Mesenchymal stem cell (in vitro differentiated cells and primary cell): Measurements from ENCODE around the gene APOBEC3C.
"Not testable (repeated sequence)": the region's sequence is repeated elsewhere in the genome, so short reads cannot be mapped to it uniquely, and the experiment has no call there.

ENCODE experiments used
- DNase-seq: peaks from one replicate; pipeline ENCODE4 v3.0.0-alpha.2; 2013
- H2AFZ ChIP-seq: one replicate; pipeline ENCODE4 v1.6.1; 2013; ENCODE audit warnings: low read depth, mild to moderate bottlenecking, control low read depth, inconsistent platforms, low read length, moderate library complexity
- H2AK5ac ChIP-seq: 2 replicates; pipeline ENCODE4 v1.6.1; 2013; ENCODE audit warnings: low read length, moderate library complexity, mild to moderate bottlenecking, inconsistent platforms; ENCODE audit not compliant: severe bottlenecking
- H2BK120ac ChIP-seq: one replicate; pipeline ENCODE4 v1.6.1; 2013; ENCODE audit warnings: low read depth, mild to moderate bottlenecking, inconsistent platforms, low read length, moderate library complexity
- H2BK12ac ChIP-seq, 2 experiments: one replicate each; pipeline ENCODE4 v1.6.1; 2013; ENCODE audit warnings: inconsistent platforms in 2 of 2, low read length in 2 of 2, mild to moderate bottlenecking in 2 of 2, moderate library complexity in 2 of 2, control low read depth in 1 of 2
- H2BK15ac ChIP-seq: one replicate; pipeline ENCODE4 v1.6.1; 2013; ENCODE audit warnings: mild to moderate bottlenecking, low read depth, inconsistent platforms; ENCODE audit not compliant: poor library complexity, severe bottlenecking
- H2BK5ac ChIP-seq: 2 replicates; pipeline ENCODE4 v1.6.1; 2013; ENCODE audit warnings: low read depth, mild to moderate bottlenecking, low read length, control low read depth, inconsistent platforms; ENCODE audit not compliant: poor library complexity, severe bottlenecking
- H3K14ac ChIP-seq, 2 experiments: one replicate each; pipeline ENCODE4 v1.6.1; 2013; ENCODE audit warnings: inconsistent platforms in 2 of 2, low read length in 2 of 2, control low read depth in 1 of 2, mild to moderate bottlenecking in 1 of 2, moderate library complexity in 1 of 2
- H3K18ac ChIP-seq, 2 experiments: one replicate each; pipeline ENCODE4 v1.6.1; 2013; ENCODE audit warnings: inconsistent platforms in 2 of 2, low read length in 2 of 2, control low read depth in 1 of 2, low read depth in 1 of 2, mild to moderate bottlenecking in 1 of 2
- H3K23ac ChIP-seq, 2 experiments: one replicate each; pipeline ENCODE4 v1.6.1; 2013; ENCODE audit warnings: inconsistent platforms in 2 of 2, low read length in 2 of 2, mild to moderate bottlenecking in 2 of 2, moderate library complexity in 2 of 2, control low read depth in 1 of 2
- H3K27ac ChIP-seq: 2 replicates; pipeline ENCODE4 v1.5.1; 2013; ENCODE audit warnings: mild to moderate bottlenecking, moderate library complexity, low read length, control low read depth, inconsistent platforms; ENCODE audit not compliant: poor library complexity, severe bottlenecking
- H3K27me3 ChIP-seq, 2 experiments: 2 replicates each; pipeline versions ENCODE4 v1.6.1 to v1.7.0; 2013; ENCODE audit warnings: low read length in 2 of 2, mild to moderate bottlenecking in 2 of 2, moderate library complexity in 2 of 2, control low read depth in 1 of 2, inconsistent platforms in 1 of 2; ENCODE audit not compliant: control insufficient read depth in 1 of 2, insufficient read depth in 1 of 2
- H3K36me3 ChIP-seq, 2 experiments: 2 replicates each; pipeline versions ENCODE4 v1.6.1 to v1.7.0; 2013; ENCODE audit warnings: low read length in 2 of 2, control low read depth in 1 of 2, inconsistent platforms in 1 of 2, low read depth in 1 of 2, mild to moderate bottlenecking in 1 of 2; ENCODE audit not compliant: insufficient read depth in 2 of 2, control insufficient read depth in 1 of 2
- H3K4ac ChIP-seq, 2 experiments: one replicate each; pipeline ENCODE4 v1.6.1; 2013; ENCODE audit warnings: inconsistent platforms in 2 of 2, low read length in 2 of 2, mild to moderate bottlenecking in 2 of 2, moderate library complexity in 2 of 2, control low read depth in 1 of 2, low read depth in 1 of 2
- H3K4me1 ChIP-seq: 2 replicates; pipeline ENCODE4 v1.6.1; 2013; ENCODE audit warnings: low read depth, low read length, control low read depth; ENCODE audit not compliant: control insufficient read depth, insufficient read depth
- H3K4me2 ChIP-seq: 2 replicates; pipeline ENCODE4 v1.6.1; 2013; ENCODE audit warnings: low read length, mild to moderate bottlenecking, inconsistent platforms; ENCODE audit not compliant: poor library complexity, severe bottlenecking
- H3K4me3 ChIP-seq, 2 experiments: 2 replicates each; pipeline versions ENCODE4 v1.5.1 to v1.7.0; 2013; ENCODE audit warnings: low read length in 2 of 2, mild to moderate bottlenecking in 2 of 2, control low read depth in 1 of 2, low read depth in 1 of 2; ENCODE audit not compliant: insufficient read depth in 1 of 2
- H3K79me1 ChIP-seq: replicated peaks from 2 replicates; pipeline ENCODE4 v1.6.1; 2013; ENCODE audit warnings: mild to moderate bottlenecking, control low read depth, low read length, inconsistent platforms; ENCODE audit not compliant: poor library complexity, severe bottlenecking
- H3K9ac ChIP-seq: 2 replicates; pipeline ENCODE4 v1.7.0; 2013; ENCODE audit warnings: mild to moderate bottlenecking, low read length, moderate library complexity
- H3K9me3 ChIP-seq: 2 replicates; pipeline ENCODE4 v1.7.0; 2013; ENCODE audit warnings: mild to moderate bottlenecking, low read length; ENCODE audit not compliant: control insufficient read depth
- H4K8ac ChIP-seq: one replicate; pipeline ENCODE4 v1.6.1; 2013; ENCODE audit warnings: inconsistent platforms, mild to moderate bottlenecking, low read length, moderate library complexity
- H4K91ac ChIP-seq: one replicate; pipeline ENCODE4 v1.6.1; 2013; ENCODE audit warnings: mild to moderate bottlenecking, low read length, inconsistent platforms
- WGBS: methylation state at CpG from one replicate; pipeline ENCODE4 v1.1.7; 2013; ENCODE audit warnings: mixed read lengths; 5-methylcytosine and 5-hydroxymethylcytosine counted together

APOBEC3C gene

DNA sequence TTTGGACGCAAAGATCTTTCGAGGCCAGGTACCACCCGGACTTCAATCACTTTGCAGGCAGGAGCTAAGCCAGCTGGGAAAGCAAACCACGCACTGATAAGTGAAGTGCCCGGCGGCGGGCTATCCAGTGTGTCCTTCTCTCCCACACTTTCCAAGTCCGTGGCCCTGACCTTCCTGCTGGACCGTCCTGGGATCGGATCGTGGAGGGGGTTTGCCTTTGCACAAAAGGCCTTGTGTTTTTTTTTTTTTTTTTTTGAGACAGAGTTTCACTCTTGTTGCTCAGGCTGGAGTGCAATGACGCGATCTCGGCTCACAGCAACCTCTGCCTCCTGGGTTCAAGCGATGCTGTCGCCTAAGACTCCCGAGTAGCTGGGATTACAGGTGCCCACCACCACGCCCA is 29.0 kb downstream of the APOBEC3C start:
- H3K18ac ChIP-seq, H2AK5ac ChIP-seq, H3K23ac ChIP-seq, H2BK120ac ChIP-seq, H3K4me2 ChIP-seq, H4K8ac ChIP-seq, H2BK5ac ChIP-seq, H3K4me3 ChIP-seq, H4K91ac ChIP-seq, DNase-seq, H3K27ac ChIP-seq, H3K79me1 ChIP-seq, H2BK12ac ChIP-seq, H3K4ac ChIP-seq, H3K14ac ChIP-seq, H2BK15ac ChIP-seq, H2AFZ ChIP-seq, H3K9ac ChIP-seq, H3K27me3 ChIP-seq, H3K9me3 ChIP-seq: not testable (repeated sequence)
- 99% methylated on average over 7 of the region's 18 CpGs for WGBS
- peaks cover 4 to 20% of the 10 kb centered on the region in 2 experiments for H3K36me3 ChIP-seq
- peaks cover 14% of the 10 kb centered on the region for H3K4me1 ChIP-seq

DNA sequence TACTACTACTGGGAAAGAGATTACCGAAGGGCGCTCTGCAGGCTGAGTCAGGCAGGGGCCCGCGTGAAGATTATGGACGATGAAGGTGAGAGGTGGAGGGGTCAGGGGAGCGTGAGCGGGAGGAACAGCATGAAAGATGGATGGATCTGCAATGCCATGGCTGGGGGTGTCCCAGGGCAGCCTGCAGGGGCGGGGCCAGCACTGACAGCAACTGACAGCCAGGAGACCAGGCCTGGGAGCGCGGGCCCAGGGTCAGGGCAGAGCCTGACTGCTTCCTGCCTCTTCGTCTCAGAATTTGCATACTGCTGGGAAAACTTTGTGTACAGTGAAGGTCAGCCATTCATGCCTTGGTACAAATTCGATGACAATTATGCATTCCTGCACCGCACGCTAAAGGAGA is 31.1 kb downstream of the APOBEC3C start:
- peaks cover 15% of the 10 kb centered on the region for H3K4me1 ChIP-seq
- peak overlapping the region in 1 of 2 experiments; percentile 59 for H3K23ac ChIP-seq
- not testable (repeated sequence) for H4K8ac ChIP-seq, H3K4ac ChIP-seq, H3K9me3 ChIP-seq, H3K27ac ChIP-seq, DNase-seq, H4K91ac ChIP-seq, H2AFZ ChIP-seq, H3K14ac ChIP-seq, H3K9ac ChIP-seq, H2BK12ac ChIP-seq, H3K27me3 ChIP-seq, H2BK15ac ChIP-seq, H3K18ac ChIP-seq, H3K79me1 ChIP-seq, H2BK5ac ChIP-seq, H3K4me2 ChIP-seq, H2AK5ac ChIP-seq, H2BK120ac ChIP-seq, H3K4me3 ChIP-seq
- peaks cover 4 to 20% of the 10 kb centered on the region in 2 experiments for H3K36me3 ChIP-seq
- WGBS, result 82% methylated on average over 14 of the region's 14 CpGs

DNA sequence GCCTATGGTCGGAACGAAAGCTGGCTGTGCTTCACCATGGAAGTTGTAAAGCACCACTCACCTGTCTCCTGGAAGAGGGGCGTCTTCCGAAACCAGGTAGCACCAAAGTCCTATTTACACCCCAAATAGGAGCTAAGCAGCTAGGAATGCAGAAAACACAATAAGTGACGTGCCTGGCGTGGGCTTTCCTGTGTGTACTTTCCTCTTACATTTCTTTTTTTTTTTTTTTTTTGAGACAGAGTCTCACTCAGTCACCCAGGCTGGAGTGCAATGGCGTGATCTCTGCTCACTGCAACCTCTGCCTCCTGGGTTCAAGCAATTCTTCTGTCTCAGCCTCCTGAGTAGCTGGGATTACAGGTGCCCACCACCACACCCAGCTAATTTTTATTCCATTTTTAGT is 35.4 kb downstream of the APOBEC3C start:
- H4K8ac ChIP-seq, H3K79me1 ChIP-seq, H2BK15ac ChIP-seq, H3K23ac ChIP-seq, H2BK120ac ChIP-seq, H3K36me3 ChIP-seq, H3K4me1 ChIP-seq, H3K14ac ChIP-seq, H3K4me3 ChIP-seq, H3K4me2 ChIP-seq, H3K9me3 ChIP-seq, H3K27ac ChIP-seq, H2AFZ ChIP-seq, H2AK5ac ChIP-seq, H4K91ac ChIP-seq, H3K9ac ChIP-seq, H2BK5ac ChIP-seq, H3K18ac ChIP-seq, DNase-seq, H3K27me3 ChIP-seq, H3K4ac ChIP-seq, H2BK12ac ChIP-seq: not testable (repeated sequence)
- WGBS, result 94% methylated on average over 7 of the region's 7 CpGs

DNA sequence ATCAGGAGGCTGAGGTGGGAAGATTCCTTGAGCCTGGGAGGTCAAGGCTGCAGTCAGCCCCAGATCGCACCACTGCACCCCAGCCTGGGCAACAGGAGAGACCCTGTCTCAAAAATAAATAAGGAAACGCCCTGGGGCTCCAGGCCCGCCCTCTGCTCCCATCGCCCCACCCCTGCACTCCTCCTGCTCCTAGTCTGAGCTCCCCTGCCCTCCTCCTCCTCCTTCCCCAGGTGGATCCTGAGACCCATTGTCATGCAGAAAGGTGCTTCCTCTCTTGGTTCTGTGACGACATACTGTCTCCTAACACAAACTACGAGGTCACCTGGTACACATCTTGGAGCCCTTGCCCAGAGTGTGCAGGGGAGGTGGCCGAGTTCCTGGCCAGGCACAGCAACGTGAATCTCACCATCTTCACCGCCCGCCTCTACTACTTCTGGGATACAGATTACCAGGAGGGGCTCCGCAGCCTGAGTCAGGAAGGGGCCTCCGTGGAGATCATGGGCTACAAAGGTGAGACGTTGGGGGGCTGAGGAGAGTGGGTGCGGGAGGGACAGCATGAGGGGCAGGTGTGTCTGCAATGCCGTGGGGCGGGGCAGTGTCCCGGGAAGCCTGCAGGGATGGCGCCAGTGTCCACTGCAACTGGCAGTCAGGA is 37.9 kb downstream of the APOBEC3C start:
- WGBS, result 81% methylated on average over 14 of the region's 18 CpGs
- not testable (repeated sequence) for H3K14ac ChIP-seq, H3K4me2 ChIP-seq, H3K18ac ChIP-seq, H3K79me1 ChIP-seq, H3K23ac ChIP-seq, H2BK5ac ChIP-seq, H3K9ac ChIP-seq, H2AK5ac ChIP-seq, H4K8ac ChIP-seq, H2BK15ac ChIP-seq, H3K4ac ChIP-seq, H2AFZ ChIP-seq, H4K91ac ChIP-seq, H2BK12ac ChIP-seq, H3K27me3 ChIP-seq, H3K36me3 ChIP-seq, H3K9me3 ChIP-seq, H2BK120ac ChIP-seq, DNase-seq, H3K27ac ChIP-seq, H3K4me3 ChIP-seq, H3K4me1 ChIP-seq
